ENCODE measurements around the gene ZGPAT. TPM values are rescaled to one million over a fixed set of nuclear protein-coding genes. Genes with fewer than 3 reads are reported as not detected.
A peak's percentile ranks its signal among the peaks of the same experiment; 100 is the strongest.

Gene ZGPAT
- total RNA-seq, 1 experiment from 2014 or later: 27.6 TPM

GRCh38 chr20:63782051-63782471, 74.2 kb downstream of the ZGPAT start:
- H3K18ac ChIP-seq (ENCODE audit: insufficient read length, low read depth, low read length): no peak overlapping the region
- Mint-ChIP-seq H3K4me1 (peaks cover 7 to 9% of the 10 kb centered on the region in 2 experiments; a peak in 3 of 4 replicates), H3K27ac (peak overlapping the region in 2 of 3 experiments; percentile 44 to 82; a peak in 2 of 7 replicates), H3K9me3 (no peaks in the 10 kb centered on the region; a peak in 2 of 5 replicates), H3K36me3 (ENCODE audit: insufficient read depth in 1 of 3, low read depth in 3 of 3) (peaks cover 3 to 16% (median 13%) of the 10 kb centered on the region in 3 experiments; a peak in 6 of 7 replicates), H3K27me3 (ENCODE audit: low read depth) (no peaks in the 10 kb centered on the region; the same call in 1 of the 2 replicates), H3K4me3 (no peak overlapping the region)
- no peak overlapping the region for H3K9ac ChIP-seq (ENCODE audit: extremely low read depth, insufficient read length, low read length)
- H2BK15ac ChIP-seq (ENCODE audit: low read depth, low read length): no peak overlapping the region
- H2BK120ac ChIP-seq (ENCODE audit: low read depth, low read length, poor library complexity, severe bottlenecking): no peak overlapping the region
- no peaks in the 10 kb centered on the region for H3K9me3 ChIP-seq (ENCODE audit: control insufficient read depth, low read depth, low read length)
- H4K5ac ChIP-seq (ENCODE audit: insufficient read length, low read depth, low read length): no peak overlapping the region
- no peak for DNase-seq
- no peak overlapping the region for H3T11ph ChIP-seq (ENCODE audit: low read length)
- no peak overlapping the region for H3K23ac ChIP-seq (ENCODE audit: insufficient read length, low read depth, low read length)
- H3K27me3 ChIP-seq (ENCODE audit: insufficient read depth, low read length): no peaks in the 10 kb centered on the region
- H2AFZ ChIP-seq (ENCODE audit: low read length): no peak overlapping the region
- no peak overlapping the region for H2AK5ac ChIP-seq (ENCODE audit: insufficient read length, low read length)
- no peak overlapping the region for H3K4ac ChIP-seq (ENCODE audit: low read depth, low read length)
- 0 out of 3 replicates have a peak, but pooled peaks have one; percentile 20 for TF ChIP-seq CTCF (conservative IDR thresholded peaks at IDR 0.05)
- H3K4me1 ChIP-seq (ENCODE audit: insufficient read depth, low read length): no peaks in the 10 kb centered on the region
- no peak overlapping the region for H2BK5ac ChIP-seq (ENCODE audit: insufficient read length, low read length)
- peaks cover 2% of the 10 kb centered on the region; the same call in 1 of the 2 replicates for H3K79me2 ChIP-seq (ENCODE audit: insufficient read depth, low read length)
- H3K27ac ChIP-seq (ENCODE audit: insufficient read length, low read depth, low read length): no peak overlapping the region
- no peak overlapping the region for H2BK12ac ChIP-seq (ENCODE audit: insufficient read length, low read depth, low read length)
- no peak overlapping the region for H4K91ac ChIP-seq (ENCODE audit: insufficient read length, low read depth, low read length)
- no peak overlapping the region for H2BK20ac ChIP-seq (ENCODE audit: low read depth, low read length, poor library complexity, severe bottlenecking)
- no peak overlapping the region for H3K56ac ChIP-seq (ENCODE audit: insufficient read length, low read depth, low read length)
- H3K14ac ChIP-seq (ENCODE audit: insufficient read depth, low read length): no peak overlapping the region
- H4K20me1 ChIP-seq (ENCODE audit: control insufficient read depth, insufficient read depth, insufficient read length): no peaks in the 10 kb centered on the region
- no peak overlapping the region for H3K4me2 ChIP-seq (ENCODE audit: insufficient read depth, insufficient read length, low read length)
- no peaks in the 10 kb centered on the region for H3K23me2 ChIP-seq (ENCODE audit: insufficient read length, low read depth, low read length, poor library complexity, severe bottlenecking)
- WGBS (ENCODE audit: extremely low coverage, insufficient read length, low lambda C conversion rate): no CpG with 5 or more reads among the region's 18 CpGs
- H3K79me1 ChIP-seq (ENCODE audit: insufficient read depth, low read depth, low read length, poor library complexity, severe bottlenecking): peaks cover 5% of the 10 kb centered on the region
- H4K8ac ChIP-seq (replicated peaks; ENCODE audit: insufficient read length, low read depth, low read length): no peak overlapping the region

All from H9 (cell line).